A673 (cell line): ENCODE data around the gene TMED9. TPM values are rescaled to one million over a fixed set of nuclear protein-coding genes. Genes with fewer than 3 reads are reported as not detected.

Experiments
- BruUV-seq: library from RNA; stranded (reverse); fragments of 400-500 nt; replicated peaks from 2 replicates; lab custom pipeline; 2021; lab: Mats Ljungman, UMichigan
- CTCF ChIA-PET: fragments of 300-600 bp; sonication (Branson Sonifier 250); formaldehyde crosslinking; loops from one replicate; lab custom pipeline; 2022; ENCODE audit warnings: antibody characterized with exemption; lab: Charles Lee
- POLR2A ChIA-PET: fragments of 300-600 bp; sonication (Branson Sonifier 250); formaldehyde crosslinking; loops from one replicate; lab custom pipeline; 2022; ENCODE audit warnings: antibody characterized with exemption; ENCODE audit not compliant: low non-redundant PET; lab: Charles Lee
- DNase-seq: peaks from one replicate; pipeline ENCODE4 v3.0.0-alpha.2; 2015; ENCODE audit warnings: low spot score
- H3K27ac ChIP-seq: fragments of 200-600 bp; sonication (generic); 2 replicates; pipeline ENCODE4 v1.5.1; 2016; ENCODE audit warnings: mixed run types, low read depth, mild to moderate bottlenecking, mixed read lengths, antibody characterized with exemption, low read length; ENCODE audit not compliant: poor library complexity, severe bottlenecking
- H3K27me3 ChIP-seq: fragments of 200-600 bp; sonication (generic); replicated peaks from 2 replicates; pipeline ENCODE4 v1.6.1; 2017; ENCODE audit warnings: mixed run types, low read depth, mild to moderate bottlenecking, mixed read lengths, antibody characterized with exemption, low read length; ENCODE audit not compliant: insufficient read depth, poor library complexity
- H3K36me3 ChIP-seq: fragments of 200-600 bp; sonication (generic); 2 replicates; pipeline ENCODE4 v1.6.1; 2016; ENCODE audit warnings: mixed run types, mild to moderate bottlenecking, mixed read lengths, antibody characterized with exemption, low read length; ENCODE audit not compliant: insufficient read depth, poor library complexity, severe bottlenecking
- H3K4me1 ChIP-seq: fragments of 200-600 bp; sonication (generic); 2 replicates; pipeline ENCODE4 v1.6.1; 2017; ENCODE audit warnings: mixed run types, mild to moderate bottlenecking, mixed read lengths, antibody characterized with exemption, low read length; ENCODE audit not compliant: insufficient read depth, poor library complexity, severe bottlenecking
- H3K4me3 ChIP-seq: fragments of 200-600 bp; sonication (generic); 2 replicates; pipeline ENCODE4 v1.5.1; 2016; ENCODE audit warnings: low read depth, mixed run types, mild to moderate bottlenecking, mixed read lengths, low read length; ENCODE audit not compliant: poor library complexity, severe bottlenecking
- H3K9me3 ChIP-seq: fragments of 200-600 bp; sonication (generic); 2 replicates; pipeline ENCODE4 v1.6.1; 2016; ENCODE audit warnings: mixed run types, low read depth, mild to moderate bottlenecking, mixed read lengths, antibody characterized with exemption, low read length; ENCODE audit not compliant: poor library complexity, severe bottlenecking
- CTCF ChIP-seq: fragments of 300-800, 200-600 bp; sonication (generic); conservative IDR thresholded peaks from 2 replicates; pipeline ENCODE4 v1.5.1; 2017; ENCODE audit warnings: low read depth, mild to moderate bottlenecking, antibody characterized with exemption, low read length, moderate library complexity, mixed read lengths
- EZH2 ChIP-seq: fragments of 200-600 bp; sonication (generic); IDR thresholded peaks from 2 replicates; pipeline ENCODE4 v1.6.1; 2017; ENCODE audit warnings: borderline replicate concordance, low read depth, mild to moderate bottlenecking, mixed read lengths, antibody characterized with exemption, low read length; ENCODE audit not compliant: poor library complexity, severe bottlenecking
- intact Hi-C: fragments of 100-400 bp; cut with micrococcal nuclease; formaldehyde crosslinking; loops from one replicate; pipeline ENCODE4 v1.10.0; 2022; ENCODE audit not compliant: unreplicated experiment
- total RNA-seq: library from RNA; stranded (reverse); gene quantifications from 2 replicates; pipeline ENCODE4 v1.2.3, GENCODE V29; 2021

The TMED9 gene
- total RNA-seq, 1 experiment from 2014 or later: 88.6 TPM

- Histone ChIP-seq H3K4me1 (peaks cover 4% of the 10 kb centered on the region), H3K36me3 (no peaks in the 10 kb centered on the region), H3K27me3 (no peaks in the 10 kb centered on the region), H3K9me3 (no peaks in the 10 kb centered on the region), H3K4me3 (no peak overlapping the region), H3K27ac (no peak overlapping the region)
- intact Hi-C loops: no loop called here
- TF ChIP-seq CTCF: no peak
- TF ChIP-seq EZH2: no peak
- DNase-seq: no peak
- ChIA-PET CTCF (interaction anchor here (0.6 kb wide), 2 partner anchors 21 to 347 kb away, joined by 3 to 5 read pairs; no protein-coding TSS in a partner anchor), POLR2A (interaction anchor here (0.6 kb wide), 1 partner anchor 310 kb away, joined by 7 read pairs; no protein-coding TSS in a partner anchor)
- no TSS peak for BruUV-seq
These were observed 15.1 kb downstream of the TMED9 start for GRCh38 chr5:177607115-177607451.

- intact Hi-C loops: no loop called here
- Histone ChIP-seq H3K4me1 (peaks cover 4% of the 10 kb centered on the region), H3K4me3 (no peak overlapping the region), H3K9me3 (no peaks in the 10 kb centered on the region), H3K27me3 (no peaks in the 10 kb centered on the region), H3K36me3 (no peaks in the 10 kb centered on the region), H3K27ac (no peak overlapping the region)
- DNase-seq: peak; percentile 75
- TF ChIP-seq EZH2: no peak
- peak; percentile 76 for TF ChIP-seq CTCF
- ChIA-PET CTCF (interaction anchor here (0.5 to 0.6 kb wide), 3 partner anchors 9 to 347 kb away, joined by 3 to 5 read pairs (median 4); no protein-coding TSS in a partner anchor), POLR2A (interaction anchor here (0.6 kb wide), 1 partner anchor 310 kb away, joined by 7 read pairs; no protein-coding TSS in a partner anchor)
- BruUV-seq: no TSS peak
These were observed 15.6 kb downstream of the TMED9 start for GRCh38 chr5:177607452-177608192.

GRCh38 chr5:177608243-177609075, 16.5 kb downstream of the TMED9 start:
- ChIA-PET POLR2A (no interaction called here), CTCF (no interaction called here)
- intact Hi-C loops: no loop called here
- no peaks in the 10 kb centered on the region for H3K36me3 ChIP-seq
- no peaks in the 10 kb centered on the region for H3K27me3 ChIP-seq
- no TSS peak for BruUV-seq
- no peak for TF ChIP-seq EZH2
- no peak for TF ChIP-seq CTCF
- no peak overlapping the region for H3K4me3 ChIP-seq
- peaks cover 4% of the 10 kb centered on the region for H3K4me1 ChIP-seq
- no peak overlapping the region for H3K27ac ChIP-seq
- DNase-seq: no peak
- no peaks in the 10 kb centered on the region for H3K9me3 ChIP-seq
